Ovary (tissue), 3 donors: ENCODE measurements around the gene NUTM2B.
"Not testable (repeated sequence)": the region's sequence is repeated elsewhere in the genome, so short reads cannot be mapped to it uniquely, and the experiment has no call there.

Source experiments
- POLR2A ChIP-seq: fragments of 450-650 bp; IDR thresholded peaks from one replicate; pipeline ENCODE4 v1.6.1; 2017; ENCODE audit warnings: antibody characterized with exemption, mild to moderate bottlenecking, moderate library complexity
- TF ChIP-seq, protein P1 (sequence below), 3 donors: fragments of 450-650 bp in 2 of 3; fragments of 200-600 bp in 1 of 3; IDR thresholded peaks; one replicate each; pipeline versions ENCODE4 v1.5.1 to v1.8.0; 2016 to 2022; ENCODE audit warnings: antibody characterized with exemption in 3 of 3, mild to moderate bottlenecking in 1 of 3
- donor health status: DM: no; HTN: no; CAD: no.

DNA sequence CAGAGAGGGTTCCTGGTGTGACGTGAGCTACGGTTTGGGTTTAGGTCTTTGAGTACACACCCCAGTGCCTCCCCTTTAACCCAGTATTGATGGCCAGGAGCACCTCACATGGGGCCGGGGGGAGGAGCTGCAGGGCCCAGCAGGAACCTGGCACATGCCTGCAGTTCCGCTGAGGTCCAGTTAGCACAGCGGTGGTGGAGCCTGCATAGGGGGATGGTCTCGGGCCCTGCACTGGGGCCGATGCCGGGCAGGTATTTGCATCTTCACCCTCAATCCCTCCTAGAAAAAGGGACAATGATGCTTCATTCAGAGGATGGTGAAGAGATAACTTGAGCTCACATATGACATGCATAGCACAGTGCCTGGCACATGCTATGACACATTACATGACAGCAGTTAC lies 4.0 kb downstream of the NUTM2B start:
- TF ChIP-seq, protein P1, sequence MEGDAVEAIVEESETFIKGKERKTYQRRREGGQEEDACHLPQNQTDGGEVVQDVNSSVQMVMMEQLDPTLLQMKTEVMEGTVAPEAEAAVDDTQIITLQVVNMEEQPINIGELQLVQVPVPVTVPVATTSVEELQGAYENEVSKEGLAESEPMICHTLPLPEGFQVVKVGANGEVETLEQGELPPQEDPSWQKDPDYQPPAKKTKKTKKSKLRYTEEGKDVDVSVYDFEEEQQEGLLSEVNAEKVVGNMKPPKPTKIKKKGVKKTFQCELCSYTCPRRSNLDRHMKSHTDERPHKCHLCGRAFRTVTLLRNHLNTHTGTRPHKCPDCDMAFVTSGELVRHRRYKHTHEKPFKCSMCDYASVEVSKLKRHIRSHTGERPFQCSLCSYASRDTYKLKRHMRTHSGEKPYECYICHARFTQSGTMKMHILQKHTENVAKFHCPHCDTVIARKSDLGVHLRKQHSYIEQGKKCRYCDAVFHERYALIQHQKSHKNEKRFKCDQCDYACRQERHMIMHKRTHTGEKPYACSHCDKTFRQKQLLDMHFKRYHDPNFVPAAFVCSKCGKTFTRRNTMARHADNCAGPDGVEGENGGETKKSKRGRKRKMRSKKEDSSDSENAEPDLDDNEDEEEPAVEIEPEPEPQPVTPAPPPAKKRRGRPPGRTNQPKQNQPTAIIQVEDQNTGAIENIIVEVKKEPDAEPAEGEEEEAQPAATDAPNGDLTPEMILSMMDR (IDR thresholded peaks at IDR 0.05) = not testable (repeated sequence)
- TF ChIP-seq POLR2A = not testable (repeated sequence)
